Activated B cell treated with CpG ODN at 0.5 μM for 24 hours (primary cell): Measurements from ENCODE around the gene PLA2G3. TPM values are rescaled to one million over a fixed set of nuclear protein-coding genes. Genes with fewer than 3 reads are reported as not detected.

ENCODE experiments used
- ATAC-seq: fragments of 200-7000 bp; cut with Tn5 transposase; one replicate; pipeline ENCODE4 v1.10.0; 2021; ENCODE audit warnings: low read depth, mild to moderate bottlenecking, moderate library complexity
- CTCF ChIA-PET: fragments of 350-600 bp; sonication (Branson Sonifier 250); formaldehyde crosslinking; loops from one replicate; lab custom pipeline; 2021; ENCODE audit warnings: antibody characterized with exemption; lab: Charles Lee
- POLR2A ChIA-PET: fragments of 350-600 bp; sonication (Branson Sonifier 250); formaldehyde crosslinking; loops from one replicate; lab custom pipeline; 2021; ENCODE audit warnings: antibody characterized with exemption; lab: Charles Lee
- DNase-seq: peaks from one replicate; pipeline ENCODE4 v3.0.0; 2022
- H3K27ac Mint-ChIP-seq: one replicate; pipeline ENCODE4 v1.8.0; 2020; ENCODE audit warnings: mixed read lengths
- H3K27me3 Mint-ChIP-seq: one replicate; pipeline ENCODE4 v1.8.0; 2021; ENCODE audit warnings: mixed read lengths
- H3K36me3 Mint-ChIP-seq: one replicate; pipeline ENCODE4 v1.8.0; 2021; ENCODE audit warnings: low read depth, mixed read lengths
- H3K4me1 Mint-ChIP-seq: one replicate; pipeline ENCODE4 v1.8.0; 2021; ENCODE audit warnings: mixed read lengths
- H3K4me3 Mint-ChIP-seq: one replicate; pipeline ENCODE4 v1.8.0; 2020; ENCODE audit warnings: mild to moderate bottlenecking, mixed read lengths
- H3K9me3 Mint-ChIP-seq: one replicate; pipeline ENCODE4 v1.8.0; 2020; ENCODE audit warnings: mixed read lengths
- CTCF ChIP-seq: fragments of 200-600 bp; IDR thresholded peaks from one replicate; pipeline ENCODE4 v1.8.0; 2022; ENCODE audit warnings: antibody characterized with exemption, mild to moderate bottlenecking
- intact Hi-C: fragments of 100-400 bp; cut with micrococcal nuclease; formaldehyde crosslinking; loops from one replicate; pipeline ENCODE4 v1.15.1; 2024
- total RNA-seq: library from RNA; stranded (reverse); gene quantifications from 2 replicates; pipeline ENCODE4 v1.2.3, GENCODE V29; 2022

PLA2G3 gene
- total RNA-seq, 1 donor from 2014 or later = not detected

DNA sequence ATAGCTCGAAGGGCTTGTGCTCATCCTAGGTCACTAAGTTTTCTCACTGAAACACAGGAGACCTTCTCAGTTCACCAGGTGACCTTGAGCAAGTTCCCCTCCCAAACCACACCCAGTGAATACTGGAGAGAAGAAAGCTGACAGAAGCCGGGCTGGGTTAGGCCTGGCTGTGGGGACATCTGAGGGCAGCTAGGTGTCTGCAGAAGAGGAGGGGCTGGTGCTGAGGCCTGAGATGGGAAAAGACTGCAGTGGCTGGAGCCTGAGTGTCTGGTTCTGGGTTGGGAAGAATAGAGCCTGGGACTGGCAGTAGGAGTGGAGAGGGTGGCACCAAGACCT is 18.1 kb downstream of the PLA2G3 start:
- intact Hi-C loops = no loop called here
- peaks cover under 1% of the 10 kb centered on the region for H3K4me1 Mint-ChIP-seq
- ChIA-PET CTCF (no interaction called here), POLR2A (no interaction called here)
- H3K9me3 Mint-ChIP-seq = no peaks in the 10 kb centered on the region
- H3K27ac Mint-ChIP-seq = no peak overlapping the region
- no peak for ATAC-seq
- no peaks in the 10 kb centered on the region for H3K36me3 Mint-ChIP-seq
- peaks cover under 1% of the 10 kb centered on the region for H3K27me3 Mint-ChIP-seq
- no peak for TF ChIP-seq CTCF
- no peak overlapping the region for H3K4me3 Mint-ChIP-seq
- DNase-seq = no peak

DNA sequence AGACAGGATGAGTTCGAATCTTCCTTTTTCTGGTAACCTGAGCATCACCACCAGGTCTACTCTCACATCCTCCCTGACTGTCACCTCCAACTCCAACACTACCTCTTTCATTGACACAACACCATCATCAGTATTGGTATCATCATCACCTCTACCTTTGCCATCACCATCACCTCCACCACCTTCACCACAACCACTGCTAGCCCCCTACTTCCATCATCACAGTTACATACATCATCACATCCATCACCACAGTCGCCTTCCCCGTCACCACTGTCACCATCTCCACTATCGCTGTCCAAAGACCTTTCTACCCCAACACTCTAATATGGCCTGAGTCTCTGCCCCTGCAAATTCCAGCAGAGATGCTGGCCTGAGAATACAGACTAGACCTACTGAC is 18.9 kb downstream of the PLA2G3 start:
- POLR2A ChIA-PET = no interaction called here

GRCh38 chr22:31120642-31121041 is 19.7 kb downstream of the PLA2G3 start:
- Mint-ChIP-seq H3K4me1 (no peaks in the 10 kb centered on the region), H3K9me3 (no peaks in the 10 kb centered on the region), H3K27ac (no peak overlapping the region), H3K36me3 (no peaks in the 10 kb centered on the region), H3K27me3 (no peaks in the 10 kb centered on the region), H3K4me3 (no peak overlapping the region)
- no peak for ATAC-seq
- ChIA-PET POLR2A (no interaction called here), CTCF (no interaction called here)
- DNase-seq = no peak
- no peak for TF ChIP-seq CTCF
- intact Hi-C loops = no loop called here

More for the DNA sequence above, 18.9 kb downstream of the PLA2G3 start:
- no peak for TF ChIP-seq CTCF
- intact Hi-C loops = no loop called here
- ATAC-seq (no peak), DNase-seq (no peak)
- H3K36me3 Mint-ChIP-seq = no peaks in the 10 kb centered on the region
- CTCF ChIA-PET = no interaction called here
- H3K9me3 Mint-ChIP-seq = no peaks in the 10 kb centered on the region
- H3K4me1 Mint-ChIP-seq = no peaks in the 10 kb centered on the region
- no peak overlapping the region for H3K27ac Mint-ChIP-seq
- no peaks in the 10 kb centered on the region for H3K27me3 Mint-ChIP-seq
- H3K4me3 Mint-ChIP-seq = no peak overlapping the region

DNA sequence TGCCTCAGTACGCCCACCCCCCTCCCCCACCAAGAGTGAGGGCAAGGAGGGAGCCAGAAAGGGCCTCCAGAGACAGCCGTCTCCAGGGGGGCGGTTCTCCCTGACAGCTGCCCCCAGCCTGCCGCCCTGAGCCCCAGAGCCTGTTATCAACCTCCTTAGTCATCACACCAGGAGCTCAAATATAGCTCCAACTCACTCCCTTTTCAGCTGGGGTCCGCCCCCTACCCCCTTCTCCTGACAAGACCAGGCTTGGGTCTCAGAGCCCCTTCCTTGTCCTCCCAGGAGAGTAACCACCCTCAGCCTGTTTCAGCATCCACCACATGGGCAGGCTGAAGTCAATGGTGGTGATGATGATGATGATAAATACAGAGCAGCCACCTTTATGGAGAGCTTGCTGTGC is 20.1 kb downstream of the PLA2G3 start:
- H3K36me3 Mint-ChIP-seq = no peaks in the 10 kb centered on the region
- ATAC-seq (no peak), DNase-seq (no peak)
- no peak overlapping the region for H3K4me3 Mint-ChIP-seq
- no peak for TF ChIP-seq CTCF
- no peaks in the 10 kb centered on the region for H3K27me3 Mint-ChIP-seq
- ChIA-PET POLR2A (no interaction called here), CTCF (no interaction called here)
- no peaks in the 10 kb centered on the region for H3K4me1 Mint-ChIP-seq
- intact Hi-C loops = no loop called here
- H3K9me3 Mint-ChIP-seq = no peaks in the 10 kb centered on the region
- H3K27ac Mint-ChIP-seq = no peak overlapping the region

- no peak for TF ChIP-seq CTCF
- no peak overlapping the region for H3K27ac Mint-ChIP-seq
- DNase-seq = no peak
- H3K36me3 Mint-ChIP-seq = no peaks in the 10 kb centered on the region
- no peaks in the 10 kb centered on the region for H3K27me3 Mint-ChIP-seq
- intact Hi-C loops = no loop called here
- ATAC-seq = no peak
- no peaks in the 10 kb centered on the region for H3K4me1 Mint-ChIP-seq
- POLR2A ChIA-PET = no interaction called here
- no peaks in the 10 kb centered on the region for H3K9me3 Mint-ChIP-seq
- H3K4me3 Mint-ChIP-seq = no peak overlapping the region
- CTCF ChIA-PET = interaction anchor here (0.6 kb wide), 1 partner anchor 10 kb away, joined by 3 read pairs; no protein-coding TSS in a partner anchor
Measured at GRCh38 chr22:31119026-31119717, 21.1 kb downstream of the PLA2G3 start.
